SK-N-SH treated with all-trans-retinoic acid at 6 μM for 48 hours (cell line): ENCODE measurements around the gene TMEM132C.
"Not testable (repeated sequence)": the region's sequence is repeated elsewhere in the genome, so short reads cannot be mapped to it uniquely, and the experiment has no call there.

Experiments
- ATAC-seq: fragments of 200-7000 bp; cut with Tn5 transposase; 3 replicates; pipeline ENCODE4 v1.9.1; 2020; ENCODE audit warnings: mild to moderate bottlenecking, moderate library complexity
- ARNTL ChIP-seq: fragments of 450-650 bp; formaldehyde crosslinking; IDR thresholded peaks from 2 replicates; pipeline ENCODE4 v1.5.0; 2020; ENCODE audit warnings: low read depth, mild to moderate bottlenecking, moderate library complexity, borderline replicate concordance
- BACH2 ChIP-seq: fragments of 250-450 bp; sonication (Bioruptor Pico); IDR thresholded peaks from 2 replicates; pipeline ENCODE4 v1.9.0; 2021; ENCODE audit warnings: mild to moderate bottlenecking, borderline replicate concordance
- ESRRG ChIP-seq: fragments of 250-450 bp; sonication (Bioruptor Pico); IDR thresholded peaks from 2 replicates; pipeline ENCODE4 v1.6.1; 2021; ENCODE audit warnings: mild to moderate bottlenecking
- ISL1 ChIP-seq: fragments of 250-450 bp; sonication (Bioruptor Pico); IDR thresholded peaks from 2 replicates; pipeline ENCODE4 v2.1.2; 2022; ENCODE audit warnings: mild to moderate bottlenecking, moderate library complexity
- OSR1 ChIP-seq: fragments of 250-450 bp; sonication (Bioruptor Pico); IDR thresholded peaks from 2 replicates; pipeline ENCODE4 v1.8.0; 2022; ENCODE audit warnings: moderate library complexity, mild to moderate bottlenecking, inconsistent platforms
- PPARA ChIP-seq: fragments of 250-450 bp; sonication (Bioruptor Pico); IDR thresholded peaks from 2 replicates; pipeline ENCODE4 v1.5.0; 2020; ENCODE audit warnings: mild to moderate bottlenecking, borderline replicate concordance
- RARB ChIP-seq: fragments of 250-450 bp; sonication (Bioruptor Pico); IDR thresholded peaks from 2 replicates; pipeline ENCODE4 v1.8.0; 2021; ENCODE audit warnings: mild to moderate bottlenecking, moderate library complexity
- SNAI2 ChIP-seq: fragments of 250-450 bp; sonication (Bioruptor Pico); IDR thresholded peaks from 2 replicates; pipeline ENCODE4 v1.5.0; 2020; ENCODE audit warnings: mild to moderate bottlenecking, moderate library complexity
- TCF4 ChIP-seq: fragments of 250-450 bp; sonication (Bioruptor Pico); IDR thresholded peaks from 2 replicates; pipeline ENCODE4 v1.8.0; 2021; ENCODE audit warnings: mild to moderate bottlenecking, moderate library complexity, borderline replicate concordance
- TOX ChIP-seq: fragments of 250-450 bp; sonication (Bioruptor Pico); IDR thresholded peaks from 2 replicates; pipeline ENCODE4 v1.8.0; 2021; ENCODE audit warnings: mild to moderate bottlenecking, moderate library complexity, borderline replicate concordance
- ZC3H10 ChIP-seq: fragments of 250-450 bp; sonication (Bioruptor Pico); IDR thresholded peaks from 2 replicates; pipeline ENCODE4 v1.5.1; 2021; ENCODE audit warnings: mild to moderate bottlenecking, moderate library complexity
- ZFP30 ChIP-seq: fragments of 450-650 bp; formaldehyde crosslinking; IDR thresholded peaks from 2 replicates; pipeline ENCODE4 v1.5.0; 2022; ENCODE audit warnings: mild to moderate bottlenecking, moderate library complexity
- ZNF565 ChIP-seq: fragments of 450-650 bp; formaldehyde crosslinking; conservative IDR thresholded peaks from 2 replicates; pipeline ENCODE4 v1.5.0; 2020; ENCODE audit warnings: low read depth, mild to moderate bottlenecking, moderate library complexity
- ZNF70 ChIP-seq: fragments of 450-650 bp; formaldehyde crosslinking; IDR thresholded peaks from 2 replicates; pipeline ENCODE4 v1.5.0; 2020; ENCODE audit warnings: mild to moderate bottlenecking, moderate library complexity
- ZNF8 ChIP-seq: fragments of 450-650 bp; formaldehyde crosslinking; IDR thresholded peaks from 2 replicates; pipeline ENCODE4 v1.5.0; 2020; ENCODE audit warnings: mild to moderate bottlenecking, moderate library complexity
- TF ChIP-seq, protein P1 (sequence below): fragments of 250-450 bp; sonication (Bioruptor Pico); IDR thresholded peaks from 2 replicates; pipeline ENCODE4 v1.8.0; 2021; ENCODE audit warnings: low read depth, mild to moderate bottlenecking, moderate library complexity, borderline replicate concordance
- TF ChIP-seq, protein P2 (sequence below): fragments of 250-450 bp; sonication (Bioruptor Pico); IDR thresholded peaks from 2 replicates; pipeline ENCODE4 v1.5.1; 2020; ENCODE audit warnings: low read depth, mild to moderate bottlenecking, moderate library complexity
- TF ChIP-seq, protein P3 (sequence below): fragments of 250-450 bp; sonication (Bioruptor Pico); IDR thresholded peaks from 2 replicates; pipeline ENCODE4 v1.5.0; 2020; ENCODE audit warnings: mild to moderate bottlenecking, moderate library complexity
- TF ChIP-seq, protein P4 (sequence below): fragments of 250-450 bp; sonication (Bioruptor Pico); IDR thresholded peaks from 2 replicates; pipeline ENCODE4 v1.5.1; 2021; ENCODE audit warnings: mild to moderate bottlenecking, moderate library complexity
- TF ChIP-seq, protein P5 (sequence below): fragments of 250-450 bp; sonication (Bioruptor Pico); IDR thresholded peaks from 2 replicates; pipeline ENCODE4 v1.8.0; 2020; ENCODE audit warnings: mild to moderate bottlenecking, moderate library complexity, borderline replicate concordance

TMEM132C gene

DNA sequence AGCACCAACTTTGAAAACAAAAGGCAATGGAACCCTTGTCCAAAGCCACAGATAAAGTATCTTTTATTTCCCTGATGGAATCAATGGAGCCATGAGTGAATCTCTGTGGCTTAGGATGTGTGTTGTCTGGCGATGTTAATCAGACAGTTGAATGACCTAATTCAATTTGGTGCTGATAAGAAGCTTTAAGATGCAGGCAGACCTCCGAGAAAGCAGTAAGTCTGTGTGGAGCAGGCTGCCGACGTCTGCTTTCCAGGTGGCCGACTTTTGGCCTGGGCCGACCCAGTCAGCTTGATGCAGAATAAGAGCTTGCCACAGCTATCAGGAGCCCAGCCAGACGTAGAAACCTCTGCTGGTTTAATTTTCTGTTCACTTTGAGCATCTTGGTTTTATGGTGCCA lies 21.1 kb upstream of the TMEM132C start:
- peak; percentile 26; the same call in 1 of the 3 replicates for ATAC-seq
- TF ChIP-seq PPARA (CRISPR knock-in tag) (no peak), ZFP30 (CRISPR knock-in tag) (no peak), ARNTL (CRISPR knock-in tag) (no peak), ZNF8 (CRISPR knock-in tag) (no peak), ESRRG (CRISPR knock-in tag) (no peak), ZNF70 (CRISPR knock-in tag) (no peak), TCF4 (CRISPR knock-in tag) (peak; percentile 96), ZC3H10 (CRISPR knock-in tag) (no peak), TOX (CRISPR knock-in tag) (no peak), OSR1 (CRISPR knock-in tag) (no peak), SNAI2 (CRISPR knock-in tag) (no peak), RARB (no peak), BACH2 (CRISPR knock-in tag) (no peak), ISL1 (CRISPR knock-in tag) (peak; percentile 6; the same call in 1 of the 2 replicates)
- TF ChIP-seq, protein P1, sequence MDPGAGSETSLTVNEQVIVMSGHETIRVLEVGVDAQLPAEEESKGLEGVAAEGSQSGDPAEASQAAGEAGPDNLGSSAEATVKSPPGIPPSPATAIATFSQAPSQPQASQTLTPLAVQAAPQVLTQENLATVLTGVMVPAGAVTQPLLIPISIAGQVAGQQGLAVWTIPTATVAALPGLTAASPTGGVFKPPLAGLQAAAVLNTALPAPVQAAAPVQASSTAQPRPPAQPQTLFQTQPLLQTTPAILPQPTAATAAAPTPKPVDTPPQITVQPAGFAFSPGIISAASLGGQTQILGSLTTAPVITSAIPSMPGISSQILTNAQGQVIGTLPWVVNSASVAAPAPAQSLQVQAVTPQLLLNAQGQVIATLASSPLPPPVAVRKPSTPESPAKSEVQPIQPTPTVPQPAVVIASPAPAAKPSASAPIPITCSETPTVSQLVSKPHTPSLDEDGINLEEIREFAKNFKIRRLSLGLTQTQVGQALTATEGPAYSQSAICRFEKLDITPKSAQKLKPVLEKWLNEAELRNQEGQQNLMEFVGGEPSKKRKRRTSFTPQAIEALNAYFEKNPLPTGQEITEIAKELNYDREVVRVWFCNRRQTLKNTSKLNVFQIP (CRISPR knock-in tag), result no peak
- TF ChIP-seq, protein P2, sequence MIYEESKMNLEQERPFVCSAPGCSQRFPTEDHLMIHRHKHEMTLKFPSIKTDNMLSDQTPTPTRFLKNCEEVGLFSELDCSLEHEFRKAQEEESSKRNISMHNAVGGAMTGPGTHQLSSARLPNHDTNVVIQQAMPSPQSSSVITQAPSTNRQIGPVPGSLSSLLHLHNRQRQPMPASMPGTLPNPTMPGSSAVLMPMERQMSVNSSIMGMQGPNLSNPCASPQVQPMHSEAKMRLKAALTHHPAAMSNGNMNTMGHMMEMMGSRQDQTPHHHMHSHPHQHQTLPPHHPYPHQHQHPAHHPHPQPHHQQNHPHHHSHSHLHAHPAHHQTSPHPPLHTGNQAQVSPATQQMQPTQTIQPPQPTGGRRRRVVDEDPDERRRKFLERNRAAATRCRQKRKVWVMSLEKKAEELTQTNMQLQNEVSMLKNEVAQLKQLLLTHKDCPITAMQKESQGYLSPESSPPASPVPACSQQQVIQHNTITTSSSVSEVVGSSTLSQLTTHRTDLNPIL, result no peak
- TF ChIP-seq, protein P3, sequence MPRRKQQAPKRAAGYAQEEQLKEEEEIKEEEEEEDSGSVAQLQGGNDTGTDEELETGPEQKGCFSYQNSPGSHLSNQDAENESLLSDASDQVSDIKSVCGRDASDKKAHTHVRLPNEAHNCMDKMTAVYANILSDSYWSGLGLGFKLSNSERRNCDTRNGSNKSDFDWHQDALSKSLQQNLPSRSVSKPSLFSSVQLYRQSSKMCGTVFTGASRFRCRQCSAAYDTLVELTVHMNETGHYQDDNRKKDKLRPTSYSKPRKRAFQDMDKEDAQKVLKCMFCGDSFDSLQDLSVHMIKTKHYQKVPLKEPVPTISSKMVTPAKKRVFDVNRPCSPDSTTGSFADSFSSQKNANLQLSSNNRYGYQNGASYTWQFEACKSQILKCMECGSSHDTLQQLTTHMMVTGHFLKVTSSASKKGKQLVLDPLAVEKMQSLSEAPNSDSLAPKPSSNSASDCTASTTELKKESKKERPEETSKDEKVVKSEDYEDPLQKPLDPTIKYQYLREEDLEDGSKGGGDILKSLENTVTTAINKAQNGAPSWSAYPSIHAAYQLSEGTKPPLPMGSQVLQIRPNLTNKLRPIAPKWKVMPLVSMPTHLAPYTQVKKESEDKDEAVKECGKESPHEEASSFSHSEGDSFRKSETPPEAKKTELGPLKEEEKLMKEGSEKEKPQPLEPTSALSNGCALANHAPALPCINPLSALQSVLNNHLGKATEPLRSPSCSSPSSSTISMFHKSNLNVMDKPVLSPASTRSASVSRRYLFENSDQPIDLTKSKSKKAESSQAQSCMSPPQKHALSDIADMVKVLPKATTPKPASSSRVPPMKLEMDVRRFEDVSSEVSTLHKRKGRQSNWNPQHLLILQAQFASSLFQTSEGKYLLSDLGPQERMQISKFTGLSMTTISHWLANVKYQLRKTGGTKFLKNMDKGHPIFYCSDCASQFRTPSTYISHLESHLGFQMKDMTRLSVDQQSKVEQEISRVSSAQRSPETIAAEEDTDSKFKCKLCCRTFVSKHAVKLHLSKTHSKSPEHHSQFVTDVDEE (CRISPR knock-in tag), result 0 out of 2 replicates have a peak, but pooled peaks have one; percentile 53
- TF ChIP-seq, protein P4, sequence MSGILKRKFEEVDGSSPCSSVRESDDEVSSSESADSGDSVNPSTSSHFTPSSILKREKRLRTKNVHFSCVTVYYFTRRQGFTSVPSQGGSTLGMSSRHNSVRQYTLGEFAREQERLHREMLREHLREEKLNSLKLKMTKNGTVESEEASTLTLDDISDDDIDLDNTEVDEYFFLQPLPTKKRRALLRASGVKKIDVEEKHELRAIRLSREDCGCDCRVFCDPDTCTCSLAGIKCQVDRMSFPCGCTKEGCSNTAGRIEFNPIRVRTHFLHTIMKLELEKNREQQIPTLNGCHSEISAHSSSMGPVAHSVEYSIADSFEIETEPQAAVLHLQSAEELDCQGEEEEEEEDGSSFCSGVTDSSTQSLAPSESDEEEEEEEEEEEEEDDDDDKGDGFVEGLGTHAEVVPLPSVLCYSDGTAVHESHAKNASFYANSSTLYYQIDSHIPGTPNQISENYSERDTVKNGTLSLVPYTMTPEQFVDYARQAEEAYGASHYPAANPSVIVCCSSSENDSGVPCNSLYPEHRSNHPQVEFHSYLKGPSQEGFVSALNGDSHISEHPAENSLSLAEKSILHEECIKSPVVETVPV (CRISPR knock-in tag), result no peak
- TF ChIP-seq, protein P5, sequence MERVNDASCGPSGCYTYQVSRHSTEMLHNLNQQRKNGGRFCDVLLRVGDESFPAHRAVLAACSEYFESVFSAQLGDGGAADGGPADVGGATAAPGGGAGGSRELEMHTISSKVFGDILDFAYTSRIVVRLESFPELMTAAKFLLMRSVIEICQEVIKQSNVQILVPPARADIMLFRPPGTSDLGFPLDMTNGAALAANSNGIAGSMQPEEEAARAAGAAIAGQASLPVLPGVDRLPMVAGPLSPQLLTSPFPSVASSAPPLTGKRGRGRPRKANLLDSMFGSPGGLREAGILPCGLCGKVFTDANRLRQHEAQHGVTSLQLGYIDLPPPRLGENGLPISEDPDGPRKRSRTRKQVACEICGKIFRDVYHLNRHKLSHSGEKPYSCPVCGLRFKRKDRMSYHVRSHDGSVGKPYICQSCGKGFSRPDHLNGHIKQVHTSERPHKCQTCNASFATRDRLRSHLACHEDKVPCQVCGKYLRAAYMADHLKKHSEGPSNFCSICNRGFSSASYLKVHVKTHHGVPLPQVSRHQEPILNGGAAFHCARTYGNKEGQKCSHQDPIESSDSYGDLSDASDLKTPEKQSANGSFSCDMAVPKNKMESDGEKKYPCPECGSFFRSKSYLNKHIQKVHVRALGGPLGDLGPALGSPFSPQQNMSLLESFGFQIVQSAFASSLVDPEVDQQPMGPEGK, result no peak

DNA sequence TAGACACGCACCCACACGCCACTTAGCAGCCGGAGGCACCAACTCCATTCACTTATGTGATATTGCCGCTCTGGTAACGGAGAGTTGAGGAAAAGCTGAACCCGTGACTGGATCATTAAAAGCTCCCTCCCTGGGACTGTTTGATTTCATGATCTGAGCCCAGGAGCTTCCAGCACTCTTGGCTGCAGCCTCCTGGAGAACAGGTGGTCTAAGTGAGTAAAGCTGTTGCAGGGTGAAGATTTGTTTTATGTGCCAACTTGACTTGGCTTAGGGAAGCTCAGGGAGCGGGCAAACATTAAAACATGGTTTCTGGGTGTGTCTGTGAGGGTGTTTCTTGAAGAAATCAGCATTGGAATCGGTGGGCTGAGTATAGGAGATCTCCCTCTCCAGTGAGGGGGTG lies 16.9 kb upstream of the TMEM132C start:
- ATAC-seq, result no peak
- no peak for TF ChIP-seq SNAI2 (CRISPR knock-in tag)
- TF ChIP-seq ZFP30 (CRISPR knock-in tag), result no peak
- TF ChIP-seq ZNF8 (CRISPR knock-in tag), result no peak
- no peak for TF ChIP-seq ZNF565 (CRISPR knock-in tag)
- no peak for TF ChIP-seq BACH2 (CRISPR knock-in tag)
- no peak for TF ChIP-seq OSR1 (CRISPR knock-in tag)
- TF ChIP-seq ESRRG (CRISPR knock-in tag), result no peak
- TF ChIP-seq RARB, result no peak
- TF ChIP-seq, protein P1 (CRISPR knock-in tag), result no peak
- TF ChIP-seq PPARA (CRISPR knock-in tag), result no peak
- TF ChIP-seq, protein P5, result no peak
- TF ChIP-seq, protein P3 (CRISPR knock-in tag), result no peak

DNA sequence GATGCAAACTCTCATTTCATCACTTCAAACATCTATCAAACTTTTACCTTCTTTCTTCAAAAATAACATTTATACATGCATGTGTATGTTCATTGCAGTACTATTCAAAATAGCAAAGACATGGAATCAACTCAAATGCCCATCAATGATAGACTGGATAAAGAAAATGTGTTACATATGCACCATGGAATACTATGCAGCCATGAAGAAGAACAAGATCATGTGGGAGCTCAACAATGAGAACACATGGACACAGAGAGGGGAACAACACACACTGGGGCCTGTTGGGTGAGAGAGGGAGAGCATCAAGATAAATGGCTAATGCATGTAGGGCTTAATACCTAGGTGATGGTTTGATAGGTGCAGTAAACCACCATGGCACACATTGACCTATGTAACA lies 13.1 kb upstream of the TMEM132C start:
- not testable (repeated sequence) for ATAC-seq
